ENCODE data around the gene BRINP3. TPM values are rescaled to one million over a fixed set of nuclear protein-coding genes. Genes with fewer than 3 reads are reported as not detected.

Gene BRINP3
- total RNA-seq, 1 donor from 2014 or later = 2.1 TPM

DNA sequence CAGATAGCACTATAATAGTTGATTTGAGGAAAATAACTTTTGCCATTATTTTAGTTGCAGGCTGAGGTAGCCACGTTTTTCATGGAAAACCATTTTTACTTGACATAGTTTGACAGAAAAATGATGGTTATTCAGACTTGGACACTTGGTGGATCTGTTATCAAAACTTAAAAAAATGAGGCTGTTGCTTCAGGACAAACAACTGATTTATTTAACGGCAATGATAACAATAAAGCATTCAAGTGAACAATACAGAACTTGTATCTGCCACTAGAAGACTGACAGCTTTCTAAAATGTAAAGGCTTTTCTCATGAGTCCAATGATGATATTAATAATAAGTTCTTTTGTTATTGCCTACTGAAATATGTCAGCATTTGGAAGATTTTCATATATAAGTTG lies 322.9 kb downstream of the BRINP3 start:
- ATAC-seq (no peak), DNase-seq (no peak)
- Histone ChIP-seq H3K9me3 (no peaks in the 10 kb centered on the region), H3K4me3 (no peak overlapping the region), H3K36me3 (no peaks in the 10 kb centered on the region), H3K27me3 (ENCODE audit: low read depth) (no peaks in the 10 kb centered on the region), H3K27ac (no peak overlapping the region), H3K4me1 (no peaks in the 10 kb centered on the region)
- intact Hi-C loops (cut with DNase I) = no loop called here
- TF ChIP-seq, protein P1, sequence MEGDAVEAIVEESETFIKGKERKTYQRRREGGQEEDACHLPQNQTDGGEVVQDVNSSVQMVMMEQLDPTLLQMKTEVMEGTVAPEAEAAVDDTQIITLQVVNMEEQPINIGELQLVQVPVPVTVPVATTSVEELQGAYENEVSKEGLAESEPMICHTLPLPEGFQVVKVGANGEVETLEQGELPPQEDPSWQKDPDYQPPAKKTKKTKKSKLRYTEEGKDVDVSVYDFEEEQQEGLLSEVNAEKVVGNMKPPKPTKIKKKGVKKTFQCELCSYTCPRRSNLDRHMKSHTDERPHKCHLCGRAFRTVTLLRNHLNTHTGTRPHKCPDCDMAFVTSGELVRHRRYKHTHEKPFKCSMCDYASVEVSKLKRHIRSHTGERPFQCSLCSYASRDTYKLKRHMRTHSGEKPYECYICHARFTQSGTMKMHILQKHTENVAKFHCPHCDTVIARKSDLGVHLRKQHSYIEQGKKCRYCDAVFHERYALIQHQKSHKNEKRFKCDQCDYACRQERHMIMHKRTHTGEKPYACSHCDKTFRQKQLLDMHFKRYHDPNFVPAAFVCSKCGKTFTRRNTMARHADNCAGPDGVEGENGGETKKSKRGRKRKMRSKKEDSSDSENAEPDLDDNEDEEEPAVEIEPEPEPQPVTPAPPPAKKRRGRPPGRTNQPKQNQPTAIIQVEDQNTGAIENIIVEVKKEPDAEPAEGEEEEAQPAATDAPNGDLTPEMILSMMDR (IDR thresholded peaks at IDR 0.05) = no peak

DNA sequence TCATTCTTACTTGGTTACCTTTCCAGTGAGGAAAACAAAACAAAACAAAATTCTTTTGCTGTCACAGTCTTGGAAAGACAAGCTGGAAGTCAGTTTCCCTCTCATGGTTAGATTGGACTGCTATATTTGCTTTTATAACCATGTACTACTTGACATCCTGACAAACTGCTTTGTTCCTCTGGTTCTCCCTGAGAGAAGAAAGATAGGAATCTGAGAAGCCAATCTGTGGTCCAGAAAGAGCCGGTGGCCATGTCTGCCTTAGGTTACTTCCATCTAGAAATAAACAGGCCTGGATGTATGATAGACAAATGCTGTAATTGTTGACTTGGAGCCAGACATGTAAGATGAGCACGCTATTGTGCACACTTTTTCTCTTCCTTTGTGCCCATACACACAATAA lies 330.0 kb downstream of the BRINP3 start:
- H3K4me1 ChIP-seq = no peaks in the 10 kb centered on the region

DNA sequence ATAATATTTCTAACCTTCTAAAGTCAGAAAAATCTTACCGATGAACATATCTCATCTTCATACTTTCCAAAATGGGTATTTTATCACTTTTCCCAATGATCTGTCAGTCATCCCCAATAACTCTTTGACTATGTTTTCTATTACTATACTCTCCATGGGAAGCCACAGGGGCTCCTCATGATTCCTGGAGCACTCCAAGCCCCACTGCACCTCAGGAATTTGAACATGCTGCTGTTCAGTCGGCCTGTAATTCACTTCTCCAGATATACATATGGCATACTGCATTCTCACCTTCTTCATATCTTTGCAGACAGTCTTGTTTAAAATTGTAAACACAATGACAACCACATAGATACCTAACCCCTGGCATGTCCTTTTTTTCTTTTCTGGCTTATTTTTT lies 333.0 kb downstream of the BRINP3 start:
- TF ChIP-seq, protein P1 (IDR thresholded peaks at IDR 0.05) = no peak
- no peak for DNase-seq
- intact Hi-C loops (cut with DNase I) = no loop called here
- Histone ChIP-seq H3K9me3 (no peaks in the 10 kb centered on the region), H3K36me3 (no peaks in the 10 kb centered on the region), H3K4me1 (no peaks in the 10 kb centered on the region), H3K27me3 (ENCODE audit: low read depth) (no peaks in the 10 kb centered on the region), H3K4me3 (no peak overlapping the region), H3K27ac (no peak overlapping the region)
- no peak for ATAC-seq

More for the DNA sequence above, 330.0 kb downstream of the BRINP3 start:
- no peak for ATAC-seq
- Histone ChIP-seq H3K36me3 (no peaks in the 10 kb centered on the region), H3K27me3 (ENCODE audit: low read depth) (no peaks in the 10 kb centered on the region), H3K9me3 (no peaks in the 10 kb centered on the region), H3K27ac (no peak overlapping the region), H3K4me3 (no peak overlapping the region)
- intact Hi-C loops (cut with DNase I) = no loop called here
- TF ChIP-seq, protein P1 (IDR thresholded peaks at IDR 0.05) = no peak
- no peak for DNase-seq

DNA sequence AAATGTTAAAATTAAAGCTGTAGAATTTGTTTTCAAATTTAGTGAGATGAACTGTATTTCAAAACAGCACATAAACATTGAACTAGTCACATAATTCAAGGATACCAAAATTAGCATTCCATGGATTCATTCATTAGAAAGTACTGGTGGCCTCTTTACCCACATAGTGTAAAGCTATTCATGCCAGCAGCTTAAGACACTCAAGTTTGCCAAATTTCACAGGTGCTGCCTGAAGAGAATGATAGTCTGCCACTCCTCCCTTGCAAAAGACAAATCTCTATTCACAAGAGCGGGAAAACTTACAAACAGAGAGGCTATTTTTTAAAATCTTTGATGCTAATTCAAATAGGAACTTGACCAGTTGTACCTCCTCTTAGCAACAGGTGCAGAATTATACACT lies 337.0 kb downstream of the BRINP3 start:
- Histone ChIP-seq H3K9me3 (no peaks in the 10 kb centered on the region), H3K27me3 (ENCODE audit: low read depth) (no peaks in the 10 kb centered on the region), H3K4me1 (no peaks in the 10 kb centered on the region), H3K27ac (no peak overlapping the region), H3K4me3 (no peak overlapping the region), H3K36me3 (no peaks in the 10 kb centered on the region)
- ATAC-seq (no peak), DNase-seq (no peak)
- TF ChIP-seq, protein P1 (IDR thresholded peaks at IDR 0.05) = no peak
- intact Hi-C loops (cut with DNase I) = no loop called here

DNA sequence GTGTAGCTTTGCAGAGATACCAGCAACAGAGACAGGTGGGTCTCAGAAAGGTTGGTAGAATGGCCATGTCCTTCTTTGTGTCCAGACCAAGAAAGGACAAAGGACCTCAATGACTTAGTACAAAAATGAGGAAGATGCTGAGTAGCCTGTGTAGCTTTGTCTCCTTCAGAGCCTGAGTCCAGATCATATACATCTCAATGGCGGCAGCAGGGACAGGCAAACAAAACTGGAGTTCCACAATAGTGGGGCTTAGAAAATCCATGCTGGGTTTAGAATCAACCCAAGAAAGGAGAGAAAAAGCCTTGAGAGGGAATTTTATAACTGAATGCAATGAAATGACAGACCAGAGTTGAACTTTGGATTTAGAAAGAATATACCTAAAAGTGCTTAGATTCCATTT lies 339.0 kb downstream of the BRINP3 start:
- no peak overlapping the region for H3K4me3 ChIP-seq
- no peak overlapping the region for H3K27ac ChIP-seq
- H3K27me3 ChIP-seq (ENCODE audit: low read depth) = no peaks in the 10 kb centered on the region
- intact Hi-C loops (cut with DNase I) = no loop called here
- DNase-seq (no peak), ATAC-seq (no peak)
- no peaks in the 10 kb centered on the region for H3K4me1 ChIP-seq
- H3K9me3 ChIP-seq = no peaks in the 10 kb centered on the region
- no peaks in the 10 kb centered on the region for H3K36me3 ChIP-seq
- TF ChIP-seq, protein P1 (IDR thresholded peaks at IDR 0.05) = no peak

DNA sequence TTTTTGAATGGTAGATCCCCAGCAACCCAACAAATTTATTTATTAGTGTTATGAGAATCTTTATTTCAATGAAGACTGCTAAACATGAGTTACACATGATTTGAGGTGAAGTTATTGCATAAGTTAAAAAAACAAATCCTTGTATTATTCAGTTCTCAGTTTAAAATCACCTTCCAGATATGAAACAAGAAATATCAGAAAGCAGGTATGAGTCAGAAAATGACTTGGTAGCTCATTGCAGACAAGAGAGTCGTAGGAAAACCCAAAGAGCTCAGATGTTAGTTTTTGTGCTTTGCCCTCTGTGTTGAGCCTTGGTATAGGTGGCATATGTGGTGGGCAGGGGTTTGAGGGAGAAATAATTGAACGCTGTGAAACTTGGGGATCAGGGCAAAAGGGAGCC lies 339.4 kb downstream of the BRINP3 start:
- Histone ChIP-seq H3K9me3 (no peaks in the 10 kb centered on the region), H3K27me3 (ENCODE audit: low read depth) (no peaks in the 10 kb centered on the region), H3K4me3 (no peak overlapping the region), H3K27ac (no peak overlapping the region), H3K4me1 (no peaks in the 10 kb centered on the region), H3K36me3 (no peaks in the 10 kb centered on the region)
- TF ChIP-seq, protein P1 (IDR thresholded peaks at IDR 0.05) = no peak
- no peak for ATAC-seq
- intact Hi-C loops (cut with DNase I) = no loop called here
- no peak for DNase-seq
